GM23248 (cell line): ENCODE measurements around the gene BFSP1.

Source experiments
- EZH2 ChIP-seq: fragments of 200-600 bp; sonication (generic); IDR thresholded peaks from 2 replicates; pipeline ENCODE4 v1.6.1; 2018; ENCODE audit warnings: antibody characterized with exemption, mild to moderate bottlenecking; ENCODE audit not compliant: insufficient read depth, poor library complexity, severe bottlenecking
- EZH2phosphoT487 ChIP-seq: fragments of 200-600 bp; sonication (generic); IDR thresholded peaks from 2 replicates; pipeline ENCODE4 v1.6.1; 2018; ENCODE audit warnings: antibody characterized with exemption, moderate library complexity, mild to moderate bottlenecking, low read depth; ENCODE audit not compliant: insufficient read depth

DNA sequence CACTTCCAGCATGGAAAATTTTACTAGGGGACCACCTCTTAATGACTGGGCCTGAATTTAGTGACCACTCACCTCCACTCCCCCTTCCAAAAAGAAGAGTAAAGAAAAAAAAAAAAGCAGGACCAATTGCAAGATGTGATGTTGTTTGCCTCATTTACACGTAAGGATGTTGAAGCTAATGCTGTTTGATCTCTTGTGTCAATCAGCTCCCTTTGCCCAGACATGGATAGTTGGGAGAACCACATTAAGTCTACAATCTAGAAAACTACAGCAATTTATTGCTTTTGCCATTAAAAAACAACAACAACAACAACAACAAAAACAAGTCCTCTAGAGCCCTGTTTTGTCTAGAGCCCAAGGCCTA is 27.7 kb upstream of the BFSP1 start:
- no peak for TF ChIP-seq EZH2
- TF ChIP-seq EZH2phosphoT487 = no peak
